Stimulated activated CD4-positive, alpha-beta T cell treated with anti-CD3 and anti-CD28 coated beads, Interleukin-4, amount 100 ng/mL, for 1 hour (primary cell): ENCODE measurements around the gene TRIM2.

Experiments
- DNase-seq: peaks from one replicate; pipeline ENCODE4 v3.0.0-alpha.2; 2020

Gene TRIM2

GRCh38 chr4:153283260-153283659 is 79.0 kb downstream of the TRIM2 start:
- DNase-seq: no peak

GRCh38 chr4:153290134-153290533 is 85.9 kb downstream of the TRIM2 start:
- DNase-seq: no peak

GRCh38 chr4:153291562-153291961 is 87.3 kb downstream of the TRIM2 start:
- no peak for DNase-seq

GRCh38 chr4:153292897-153293741 is 88.9 kb downstream of the TRIM2 start:
- DNase-seq: no peak

- DNase-seq: no peak
Measured at GRCh38 chr4:153293742-153294057, 89.5 kb downstream of the TRIM2 start.

DNA sequence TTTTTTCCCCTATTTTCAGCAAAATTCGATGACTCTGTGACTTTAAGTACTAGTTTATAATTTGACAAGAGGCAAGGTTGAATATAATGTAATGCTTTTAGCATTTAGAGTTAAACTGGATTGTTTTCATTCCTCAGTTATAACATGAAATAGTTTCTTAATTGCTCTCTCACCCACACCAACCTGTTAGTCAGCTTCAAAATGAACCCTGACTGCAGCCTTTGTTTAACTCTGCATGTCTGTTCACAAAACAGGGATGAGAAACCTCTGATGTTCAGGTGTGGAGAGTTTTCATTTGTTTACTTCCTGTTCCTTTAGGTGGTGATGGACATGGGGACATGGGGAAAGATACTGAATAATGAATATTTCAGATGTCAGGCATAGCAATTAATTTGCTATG is 90.4 kb downstream of the TRIM2 start:
- DNase-seq: no peak

DNA sequence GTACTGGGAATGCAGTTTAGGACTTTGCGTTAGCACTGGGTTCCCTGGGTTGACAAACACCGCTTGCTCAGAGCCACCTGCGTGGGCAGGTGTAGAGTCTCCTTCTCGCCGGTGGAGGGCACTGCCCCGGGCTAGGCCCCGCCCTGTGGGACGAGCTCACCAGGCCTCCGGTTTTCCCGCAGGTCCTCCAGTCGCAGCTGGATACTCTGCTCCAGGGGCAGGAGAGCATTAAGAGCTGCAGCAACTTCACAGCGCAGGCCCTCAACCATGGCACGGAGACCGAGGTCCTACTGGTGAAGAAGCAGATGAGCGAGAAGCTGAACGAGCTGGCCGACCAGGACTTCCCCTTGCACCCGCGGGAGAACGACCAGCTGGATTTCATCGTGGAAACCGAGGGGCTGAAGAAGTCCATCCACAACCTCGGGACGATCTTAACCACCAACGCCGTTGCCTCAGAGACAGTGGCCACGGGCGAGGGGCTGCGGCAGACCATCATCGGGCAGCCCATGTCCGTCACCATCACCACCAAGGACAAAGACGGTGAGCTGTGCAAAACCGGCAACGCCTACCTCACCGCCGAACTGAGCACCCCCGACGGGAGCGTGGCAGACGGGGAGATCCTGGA is 91.0 kb downstream of the TRIM2 start:
- no peak for DNase-seq

DNA sequence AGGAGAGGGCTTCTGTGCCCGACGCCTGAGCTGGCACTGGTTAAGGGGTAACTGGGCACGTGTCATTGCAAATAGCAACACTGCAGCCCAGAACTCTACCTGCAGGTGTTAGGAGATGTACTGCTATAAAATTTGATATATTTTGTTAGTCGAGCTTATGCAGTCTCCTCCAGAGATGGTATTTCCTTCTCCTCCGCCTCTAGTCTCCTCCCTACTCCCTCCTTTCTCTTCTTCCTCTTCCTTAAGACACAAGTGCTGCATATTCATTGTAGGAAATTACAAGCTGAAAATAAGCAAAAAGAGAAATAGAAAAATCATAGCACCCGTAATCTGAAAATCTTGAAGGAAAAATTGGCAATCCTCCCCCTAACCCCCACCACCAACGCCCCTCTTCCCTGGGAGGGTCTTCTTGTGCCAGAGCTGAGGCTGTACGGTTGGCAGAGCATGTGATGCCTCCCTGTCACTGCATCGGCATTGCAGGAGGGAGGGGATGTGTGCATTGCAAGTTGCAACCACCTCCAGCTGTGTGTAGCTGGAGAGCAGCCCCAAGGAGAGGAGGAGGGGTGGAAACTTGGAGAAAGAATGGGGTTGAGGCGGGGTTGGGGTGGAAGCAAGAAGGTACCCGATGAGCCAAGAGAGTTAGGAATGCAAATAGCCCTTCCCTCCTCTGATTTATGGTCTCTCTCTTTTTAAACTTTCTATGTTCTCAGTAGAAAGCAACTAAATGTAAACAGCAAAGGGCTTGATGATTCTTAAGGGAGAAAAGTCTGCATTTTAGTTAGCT is 92.0 kb downstream of the TRIM2 start:
- DNase-seq: no peak

- no peak for DNase-seq
Measured at GRCh38 chr4:153297116-153297515, 92.9 kb downstream of the TRIM2 start.

- DNase-seq: no peak
Measured at GRCh38 chr4:153310793-153311192, 106.5 kb downstream of the TRIM2 start.

DNA sequence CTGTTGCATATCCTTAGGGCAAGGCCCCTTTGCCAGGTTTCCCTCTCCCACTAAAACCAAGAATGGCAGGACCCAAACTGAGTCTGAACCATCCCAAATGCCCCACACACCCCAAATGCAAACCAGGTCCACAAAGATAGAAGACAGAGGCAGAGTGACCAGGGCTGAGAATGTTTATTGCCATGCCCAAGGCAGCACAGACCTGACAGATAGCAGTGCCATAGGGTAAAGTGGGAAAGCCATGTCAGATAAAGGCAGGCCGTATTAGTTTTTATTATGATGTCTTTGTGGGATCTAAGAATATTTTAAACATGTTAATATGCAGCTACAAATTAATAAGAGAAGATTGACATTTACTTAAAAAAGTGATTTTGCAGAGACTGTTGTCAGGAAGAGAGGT is 110.7 kb downstream of the TRIM2 start:
- no peak for DNase-seq

DNA sequence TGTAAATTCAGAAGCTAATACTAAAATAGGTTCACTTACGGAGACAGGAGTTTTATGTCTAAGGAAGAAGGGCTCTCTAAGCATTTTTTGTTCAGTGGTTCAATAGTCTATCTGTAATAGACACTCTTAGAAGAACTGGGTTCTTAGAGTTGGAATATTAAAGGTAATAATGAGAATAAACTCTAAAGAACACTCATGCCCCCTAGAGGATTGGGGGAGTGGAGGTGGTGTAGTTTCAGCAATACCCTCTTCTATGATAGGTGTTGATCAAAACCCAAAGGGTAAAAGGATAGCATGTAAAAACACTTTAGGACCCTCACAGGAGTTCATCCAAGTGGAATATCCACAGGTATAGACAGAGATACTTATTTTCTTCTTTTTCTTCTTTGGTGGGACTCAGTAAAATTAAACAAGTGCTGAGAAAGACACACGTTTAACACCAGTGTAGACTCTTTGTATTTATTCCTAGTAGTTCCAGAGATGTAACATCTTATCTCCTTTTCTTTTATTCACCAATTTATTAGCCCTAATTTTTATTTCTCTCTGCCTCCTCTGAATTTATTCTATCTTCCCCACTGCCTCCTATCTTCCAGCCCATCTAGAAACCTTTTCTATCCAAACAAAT is 114.6 kb downstream of the TRIM2 start:
- peak; percentile 6 for DNase-seq

DNA sequence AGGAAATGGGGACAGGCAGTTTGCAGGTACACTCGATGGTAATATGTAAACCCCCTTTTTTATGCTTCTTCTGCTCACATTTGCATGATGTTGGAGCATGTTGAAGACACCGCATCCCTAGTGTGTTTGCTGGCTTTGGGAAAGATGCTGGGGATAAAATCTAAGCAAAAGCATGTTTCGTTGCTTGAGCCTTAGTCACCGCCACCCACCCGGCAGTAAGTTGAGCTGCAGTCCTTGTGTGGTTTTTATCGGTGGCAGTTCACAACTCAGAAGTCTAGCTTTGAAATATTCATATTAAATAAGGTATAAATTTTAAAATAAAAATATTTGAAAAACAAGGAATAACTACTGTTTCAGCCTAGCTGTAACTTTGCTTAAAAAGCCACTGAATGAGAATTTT is 118.5 kb downstream of the TRIM2 start:
- no peak for DNase-seq

DNA sequence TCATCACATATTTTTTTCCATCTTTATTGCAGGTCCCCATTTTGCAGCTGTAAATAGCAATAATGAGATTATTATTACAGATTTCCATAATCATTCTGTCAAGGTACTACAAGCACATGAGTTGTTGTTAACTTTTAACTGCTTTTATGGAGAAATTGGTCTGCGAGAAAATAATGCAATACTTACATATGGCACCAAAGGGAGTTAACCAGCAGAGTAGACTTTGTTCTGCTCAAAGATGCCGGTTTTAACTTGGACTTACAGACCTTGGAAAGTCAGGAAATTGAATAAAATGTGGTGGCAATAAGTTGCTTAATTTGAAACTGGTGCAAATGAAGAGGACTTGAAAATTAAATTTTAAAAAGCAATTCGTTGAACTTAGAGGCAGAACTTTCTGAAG is 119.8 kb downstream of the TRIM2 start:
- no peak for DNase-seq

DNA sequence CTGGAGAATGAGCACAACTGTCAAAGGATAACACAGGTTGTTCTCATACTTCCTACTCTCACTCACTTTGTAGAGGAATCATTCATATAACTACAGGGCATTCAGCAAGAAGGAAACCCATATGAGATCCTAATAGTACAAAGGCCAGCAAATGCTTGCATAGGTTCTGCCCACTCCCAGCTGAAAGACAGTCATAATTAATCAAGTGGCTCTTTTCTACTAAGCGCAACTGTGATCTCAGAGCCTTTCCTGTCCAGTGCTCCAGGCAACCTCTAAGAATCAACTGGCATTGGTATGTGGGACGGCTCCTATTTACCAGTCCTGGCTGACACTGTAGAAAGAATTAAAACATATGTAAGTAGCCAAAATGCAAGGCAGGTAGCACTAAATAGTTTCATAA is 121.3 kb downstream of the TRIM2 start:
- DNase-seq: no peak

GRCh38 chr4:153326513-153326912 is 122.3 kb downstream of the TRIM2 start:
- DNase-seq: no peak

GRCh38 chr4:153327247-153327646 is 123.0 kb downstream of the TRIM2 start:
- no peak for DNase-seq

DNA sequence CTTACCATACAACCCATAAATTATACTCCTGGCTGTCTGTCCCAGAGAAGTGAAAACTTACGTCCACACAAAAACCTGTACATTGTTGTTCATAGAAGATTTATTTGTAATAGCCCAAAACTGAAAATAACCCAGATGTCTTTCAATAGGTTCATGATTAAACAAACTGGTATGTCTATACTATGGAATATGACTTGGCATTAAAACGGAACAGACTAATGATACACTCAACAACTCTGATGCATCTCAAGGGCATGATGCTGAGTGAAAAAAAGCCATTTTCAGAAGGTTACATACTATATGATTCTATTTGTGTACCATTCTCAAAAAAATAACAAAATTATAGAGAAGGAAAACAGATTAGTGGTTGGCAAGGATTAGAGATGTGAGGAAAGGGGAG is 128.7 kb downstream of the TRIM2 start:
- DNase-seq: no peak

DNA sequence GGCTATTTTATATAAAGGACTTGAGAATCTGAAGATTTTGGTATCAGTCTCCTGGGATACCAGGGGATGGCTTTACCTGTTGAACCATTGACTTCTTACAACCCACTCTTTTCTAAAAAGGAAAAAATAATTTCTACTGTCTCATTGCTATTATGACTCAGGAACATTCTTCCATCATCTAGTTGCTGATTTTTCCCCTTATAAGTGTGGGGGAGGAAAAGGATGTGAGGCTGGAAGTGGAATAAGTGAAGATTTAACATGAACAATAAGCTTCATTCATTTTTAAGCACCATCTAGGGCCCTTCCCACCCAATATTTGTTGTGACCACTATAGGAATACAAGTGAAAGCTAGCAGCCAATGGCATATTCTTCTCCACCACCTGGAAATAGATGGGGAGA is 129.6 kb downstream of the TRIM2 start:
- no peak for DNase-seq

DNA sequence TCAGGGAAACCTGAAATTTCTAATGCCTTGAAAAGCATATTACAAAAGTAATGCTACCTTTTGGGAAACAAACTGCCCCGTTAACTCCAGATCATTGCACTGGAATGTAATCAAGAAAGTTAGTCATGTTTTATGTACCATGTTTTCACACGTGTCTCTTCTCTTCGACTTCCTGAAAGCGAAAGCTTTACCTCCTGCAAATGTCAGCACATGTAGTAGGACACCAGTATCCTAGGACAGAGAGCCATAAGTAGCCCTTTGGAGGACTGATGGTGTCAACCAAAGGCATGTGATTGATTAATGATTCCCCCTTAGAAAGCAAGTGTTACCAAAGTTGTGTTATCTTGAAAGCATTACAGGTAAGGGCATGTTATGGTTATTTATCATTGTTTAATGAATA is 131.4 kb downstream of the TRIM2 start:
- DNase-seq: no peak

DNA sequence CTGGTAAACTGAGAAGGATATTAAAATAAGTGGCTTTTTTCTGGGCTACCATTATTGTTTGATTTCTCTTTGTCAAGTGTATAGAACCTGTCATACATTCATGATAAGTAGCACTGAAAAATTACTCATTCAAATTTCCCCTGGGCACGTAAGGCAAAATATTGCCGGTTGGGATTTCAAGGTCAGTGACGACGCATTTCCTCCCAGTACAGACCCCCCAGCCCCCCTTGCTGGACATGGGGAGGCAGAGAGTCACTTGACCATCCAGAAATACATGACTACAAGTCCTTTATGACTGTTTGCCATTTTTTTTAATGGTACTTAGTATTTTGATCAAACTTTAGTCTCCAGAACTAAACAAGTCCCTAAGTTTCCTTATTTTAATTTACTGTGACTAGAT is 133.4 kb downstream of the TRIM2 start:
- no peak for DNase-seq

DNA sequence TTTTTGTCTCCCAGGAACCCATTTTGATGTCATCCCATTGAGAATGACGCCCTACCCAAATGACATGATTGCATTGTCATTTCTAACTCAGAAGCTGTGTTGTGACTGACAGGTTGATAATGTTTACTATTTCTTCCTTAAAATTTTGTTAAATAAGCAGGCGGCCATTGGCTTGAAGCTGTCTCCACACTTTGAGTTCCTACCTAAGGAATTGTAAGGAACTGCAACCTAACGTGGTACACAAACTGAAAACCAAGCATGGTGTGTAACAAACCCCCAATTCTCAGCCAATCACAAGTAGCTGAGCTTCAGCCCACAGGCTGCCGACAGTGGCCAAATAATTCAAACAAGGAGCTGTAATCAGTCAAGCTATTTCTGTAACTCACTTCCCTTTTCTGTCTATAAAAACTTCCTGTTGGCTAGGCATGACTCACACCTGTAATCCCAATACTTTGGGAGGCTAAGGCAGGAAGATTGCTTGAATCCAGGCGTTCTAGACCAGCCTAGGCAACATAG is 137.4 kb downstream of the TRIM2 start:
- no peak for DNase-seq
